Endothelial cell of umbilical vein (primary cell): ENCODE results near the gene COL18A1. TPM values are rescaled to one million over a fixed set of nuclear protein-coding genes. Genes with fewer than 3 reads are reported as not detected.

Source experiments
- BruUV-seq: library from RNA; stranded (reverse); fragments of 400-500 nt; replicated peaks from 2 replicates; lab custom pipeline; 2021; lab: Mats Ljungman, UMichigan
- CTCF ChIA-PET: fragments of 300-600, 350-600 bp; sonication (Branson Sonifier 250); formaldehyde crosslinking; loops from one replicate; lab custom pipeline; 2021; ENCODE audit warnings: antibody characterized with exemption, inconsistent platforms; lab: Charles Lee
- POLR2A ChIA-PET: fragments of 300-600, 350-600 bp; sonication (Branson Sonifier 250); formaldehyde crosslinking; loops from one replicate; lab custom pipeline; 2021; ENCODE audit warnings: antibody characterized with exemption, inconsistent platforms; lab: Charles Lee
- DNase-seq: peaks from one replicate; pipeline ENCODE4 v3.0.0-alpha.2; 2011; ENCODE audit warnings: low read depth, low spot score
- FAIRE-seq: peaks from 2 replicates; lab custom pipeline; 2011; peaks lifted over from hg19 to GRCh38; lab: Jason Lieb, UNC
- H2AFZ ChIP-seq: 2 replicates; pipeline ENCODE4 v1.6.0; 2012; ENCODE audit warnings: low read depth, low read length, control low read depth, inconsistent platforms
- H3K27ac ChIP-seq: 2 replicates; pipeline ENCODE4 v1.5.1; 2011; ENCODE audit warnings: low read depth, mild to moderate bottlenecking, control low read depth, low read length, moderate library complexity; ENCODE audit not compliant: insufficient read depth
- H3K27me3 ChIP-seq, 2 experiments: 2 replicates each; pipeline versions ENCODE4 v1.6.0 to v1.6.1; 2011; ENCODE audit warnings: low read length in 2 of 2, mixed read lengths in 1 of 2; ENCODE audit not compliant: control insufficient read depth in 2 of 2, insufficient read depth in 2 of 2
- H3K36me3 ChIP-seq, 2 experiments: 2 replicates in 1 of 2; 3 replicates in 1 of 2; pipeline ENCODE4 v1.5.1; 2011; ENCODE audit warnings: low read length in 2 of 2, mild to moderate bottlenecking in 1 of 2, moderate library complexity in 1 of 2; ENCODE audit not compliant: control insufficient read depth in 2 of 2, insufficient read depth in 2 of 2; ENCODE audit errors: extremely low read depth in 1 of 2
- H3K4me1 ChIP-seq: 3 replicates; pipeline ENCODE4 v1.5.1; 2011; ENCODE audit warnings: mild to moderate bottlenecking, low read length; ENCODE audit not compliant: control insufficient read depth, insufficient read depth; ENCODE audit errors: extremely low read depth
- H3K4me2 ChIP-seq: 2 replicates; pipeline ENCODE4 v1.6.1; 2011; ENCODE audit warnings: low read length, control low read depth, mixed read lengths; ENCODE audit not compliant: insufficient read depth
- H3K4me3 ChIP-seq, 3 experiments: fragments of 200-600 bp in 1 of 3; sonication (generic), shearing (Covaris generic) in 1 of 3; replicated peaks in 1 of 3; 2 replicates each; pipeline ENCODE4 v1.5.1; 2011 to 2016; ENCODE audit warnings: control low read depth in 3 of 3, low read length in 3 of 3, mild to moderate bottlenecking in 2 of 3, inconsistent platforms in 1 of 3, low read depth in 1 of 3, moderate library complexity in 1 of 3; ENCODE audit not compliant: insufficient read depth in 1 of 3
- H3K79me2 ChIP-seq: 2 replicates; pipeline ENCODE4 v1.6.0; 2012; ENCODE audit warnings: low read length, inconsistent platforms; ENCODE audit not compliant: control insufficient read depth, insufficient read depth
- H3K9ac ChIP-seq: replicated peaks from 2 replicates; pipeline ENCODE3; 2011; ENCODE audit warnings: low read length, control low read depth; ENCODE audit not compliant: insufficient read depth; ENCODE audit errors: extremely low read depth
- H3K9me1 ChIP-seq: replicated peaks from 3 replicates; pipeline ENCODE4 v1.6.0; 2011; ENCODE audit warnings: mild to moderate bottlenecking, low read length; ENCODE audit not compliant: control insufficient read depth, insufficient read depth; ENCODE audit errors: extremely low read depth
- H3K9me3 ChIP-seq: replicated peaks from 2 replicates; pipeline ENCODE4 v1.5.1; 2012; ENCODE audit warnings: low read length, inconsistent platforms; ENCODE audit not compliant: control insufficient read depth, insufficient read depth
- H4K20me1 ChIP-seq: replicated peaks from 2 replicates; pipeline ENCODE3; 2011; ENCODE audit warnings: mild to moderate bottlenecking, low read length; ENCODE audit not compliant: control insufficient read depth, insufficient read depth; ENCODE audit errors: extremely low read depth
- EZH2 ChIP-seq: IDR thresholded peaks from 2 replicates; pipeline ENCODE4 v1.6.1; 2012; ENCODE audit warnings: borderline replicate concordance, low read depth, mild to moderate bottlenecking, moderate library complexity, low read length, inconsistent platforms; ENCODE audit not compliant: severe bottlenecking
- FOS ChIP-seq: IDR thresholded peaks from 2 replicates; pipeline ENCODE4 v1.6.1; 2011; ENCODE audit warnings: mild to moderate bottlenecking, low read length, moderate library complexity, borderline replicate concordance; ENCODE audit not compliant: insufficient read depth
- GATA2 ChIP-seq: IDR thresholded peaks from 2 replicates; pipeline ENCODE4 v1.7.0; 2011; ENCODE audit warnings: low read depth, mild to moderate bottlenecking, moderate library complexity, mixed read lengths, low read length; ENCODE audit not compliant: insufficient read length, insufficient read depth
- JUN ChIP-seq: IDR thresholded peaks from 2 replicates; pipeline ENCODE4 v1.6.1; 2011; ENCODE audit warnings: borderline replicate concordance, low read depth; ENCODE audit not compliant: insufficient read length, insufficient read depth
- MYC ChIP-seq: IDR thresholded peaks from one replicate; pipeline ENCODE4 v1.6.1; 2011; ENCODE audit warnings: mild to moderate bottlenecking, low read depth, low read length
- POLR2A ChIP-seq: IDR thresholded peaks from 2 replicates; pipeline ENCODE4 v1.6.1; 2012; ENCODE audit warnings: low read depth, mild to moderate bottlenecking, control low read depth, low read length
- POLR2AphosphoS5 ChIP-seq: IDR thresholded peaks from 2 replicates; pipeline ENCODE4 v1.6.1; 2012; ENCODE audit warnings: low read depth, mild to moderate bottlenecking, control low read depth, low read length, moderate library complexity; ENCODE audit not compliant: insufficient read depth
- dilution Hi-C: fragments of 300-500 bp; cut with MboI; formaldehyde crosslinking; loops from one replicate; pipeline ENCODE4 v1.15.0; 2019; ENCODE audit warnings: low sequenced_read_pairs; ENCODE audit not compliant: extremely low pct_ligation_motif_present
- intact Hi-C: fragments of 100-400 bp; cut with micrococcal nuclease; formaldehyde crosslinking; loops from one replicate; pipeline ENCODE4 v1.10.0; 2022
- polyA plus RNA-seq, 4 experiments: library from polyadenylated mRNA; depleted of rRNA in 3 of 4; stranded (reverse) in 3 of 4; unstranded in 1 of 4; fragments of >200 nt; gene quantifications; 2 replicates each; pipeline versions ENCODE4 v1.2.1 to v1.2.3, GENCODE V29; 2011 to 2012; ENCODE audit warnings: missing spikeins in 1 of 4
- total RNA-seq: library from RNA; stranded (reverse); gene quantifications from 2 replicates; pipeline ENCODE4 v1.2.3, GENCODE V29; 2021
- TF ChIP-seq, protein P1 (sequence below): IDR thresholded peaks from 2 replicates; pipeline ENCODE4 v1.6.1; 2011; ENCODE audit not compliant: insufficient read depth, insufficient read length
- TF ChIP-seq, protein P2 (sequence below), 2 donors: IDR thresholded peaks; 1 replicate in 1 of 2; 2 replicates in 1 of 2; pipeline ENCODE4 v1.5.1; 2011; ENCODE audit warnings: low read length in 2 of 2, mild to moderate bottlenecking in 2 of 2, moderate library complexity in 2 of 2, control low read depth in 1 of 2, inconsistent platforms in 1 of 2, low read depth in 1 of 2; ENCODE audit not compliant: insufficient read depth in 1 of 2; ENCODE audit errors: extremely low read depth in 1 of 2

The COL18A1 gene
- total and polyA plus RNA-seq, 2 donors (not counting 3 experiments of a cell fraction or from before 2014, with no cell fraction given) = 198 to 252 TPM

DNA sequence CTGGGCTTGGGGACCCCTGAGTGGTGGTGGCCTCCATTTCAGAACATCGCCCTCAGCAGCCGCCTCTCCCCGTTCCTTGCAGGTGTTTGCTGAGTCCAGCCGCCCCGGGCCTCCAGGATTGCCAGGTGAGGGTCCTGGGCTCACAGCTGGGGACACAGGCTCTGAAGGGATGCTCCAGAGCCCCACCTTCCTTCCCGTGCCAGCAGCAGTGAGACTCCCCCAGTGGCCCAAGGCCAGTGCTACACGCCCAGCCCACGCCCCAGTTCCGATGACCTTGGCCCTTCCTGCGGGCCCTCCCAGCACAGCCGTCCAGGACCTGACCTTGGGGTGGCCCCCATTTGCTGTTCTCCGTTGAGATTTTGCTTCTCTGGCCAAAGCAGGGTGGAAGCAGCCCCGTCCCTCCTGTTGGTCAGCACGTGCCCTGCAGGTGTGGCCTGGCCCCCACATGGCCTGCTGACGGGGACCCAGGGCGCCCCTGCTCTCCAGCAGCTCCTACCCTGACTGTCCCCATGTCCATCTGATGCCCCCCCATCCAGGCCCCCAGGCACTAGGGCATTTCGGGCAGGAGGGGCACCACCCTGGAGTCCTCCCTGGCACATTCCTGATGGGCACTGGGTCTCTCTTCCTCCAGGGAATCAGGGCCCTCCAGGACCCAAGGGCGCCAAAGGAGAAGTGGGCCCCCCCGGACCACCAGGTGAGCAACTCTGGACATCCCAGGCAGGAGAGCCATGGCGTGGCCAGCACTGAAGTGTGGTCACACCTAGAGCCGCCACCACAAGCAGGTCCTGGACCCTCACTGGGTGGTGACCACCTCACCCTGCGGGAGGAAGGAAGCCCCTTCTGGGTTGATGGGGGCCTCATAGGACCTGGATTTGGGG lies 92.2 kb downstream of the COL18A1 start:
- Histone ChIP-seq H3K36me3 (peaks cover 6 to 51% of the 10 kb centered on the region in 2 experiments), H3K9ac (no peak overlapping the region), H3K27me3 (no peaks in the 10 kb centered on the region), H3K27ac (no peak overlapping the region), H3K4me2 (no peak overlapping the region), H4K20me1 (no peaks in the 10 kb centered on the region), H2AFZ (no peak overlapping the region), H3K4me1 (no peaks in the 10 kb centered on the region), H3K79me2 (no peaks in the 10 kb centered on the region), H3K9me1 (no peaks in the 10 kb centered on the region), H3K9me3 (no peaks in the 10 kb centered on the region), H3K4me3 (no peak overlapping the region)
- dilution Hi-C loops = no loop called here
- BruUV-seq = no TSS peak
- TF ChIP-seq EZH2 (no peak), JUN (no peak), MYC (no peak), POLR2AphosphoS5 (no peak), GATA2 (no peak), POLR2A (no peak), FOS (no peak)
- TF ChIP-seq, protein P1, sequence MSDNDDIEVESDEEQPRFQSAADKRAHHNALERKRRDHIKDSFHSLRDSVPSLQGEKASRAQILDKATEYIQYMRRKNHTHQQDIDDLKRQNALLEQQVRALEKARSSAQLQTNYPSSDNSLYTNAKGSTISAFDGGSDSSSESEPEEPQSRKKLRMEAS = no peak
- TF ChIP-seq, protein P2, sequence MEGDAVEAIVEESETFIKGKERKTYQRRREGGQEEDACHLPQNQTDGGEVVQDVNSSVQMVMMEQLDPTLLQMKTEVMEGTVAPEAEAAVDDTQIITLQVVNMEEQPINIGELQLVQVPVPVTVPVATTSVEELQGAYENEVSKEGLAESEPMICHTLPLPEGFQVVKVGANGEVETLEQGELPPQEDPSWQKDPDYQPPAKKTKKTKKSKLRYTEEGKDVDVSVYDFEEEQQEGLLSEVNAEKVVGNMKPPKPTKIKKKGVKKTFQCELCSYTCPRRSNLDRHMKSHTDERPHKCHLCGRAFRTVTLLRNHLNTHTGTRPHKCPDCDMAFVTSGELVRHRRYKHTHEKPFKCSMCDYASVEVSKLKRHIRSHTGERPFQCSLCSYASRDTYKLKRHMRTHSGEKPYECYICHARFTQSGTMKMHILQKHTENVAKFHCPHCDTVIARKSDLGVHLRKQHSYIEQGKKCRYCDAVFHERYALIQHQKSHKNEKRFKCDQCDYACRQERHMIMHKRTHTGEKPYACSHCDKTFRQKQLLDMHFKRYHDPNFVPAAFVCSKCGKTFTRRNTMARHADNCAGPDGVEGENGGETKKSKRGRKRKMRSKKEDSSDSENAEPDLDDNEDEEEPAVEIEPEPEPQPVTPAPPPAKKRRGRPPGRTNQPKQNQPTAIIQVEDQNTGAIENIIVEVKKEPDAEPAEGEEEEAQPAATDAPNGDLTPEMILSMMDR (IDR thresholded peaks at IDR 0.05; ENCODE audit: extremely low read depth in 1 of 2, insufficient read depth in 1 of 2, low read depth in 1 of 2, low read length in 2 of 2) = no peak
- POLR2A ChIA-PET = no interaction called here
- intact Hi-C loops = no loop called here
- DNase-seq = no peak
- no peak for FAIRE-seq
- CTCF ChIA-PET = no interaction called here
